GM23338 (cell line): ENCODE results near the gene PIGS. TPM values are rescaled to one million over a fixed set of nuclear protein-coding genes. Genes with fewer than 3 reads are reported as not detected.

Experiments used
- ATAC-seq: fragments of 200-7000 bp; cut with Tn5 transposase; 3 replicates; pipeline ENCODE4 v1.9.1; 2020
- DNase-seq: peaks from one replicate; pipeline ENCODE4 v3.0.0-alpha.2; 2015; ENCODE audit warnings: low spot score
- H2AFZ ChIP-seq: fragments of 200-600 bp; sonication (generic); 2 replicates; pipeline ENCODE4 v1.8.0; 2016; ENCODE audit warnings: antibody characterized with exemption, mild to moderate bottlenecking, moderate library complexity
- H3F3A ChIP-seq: fragments of 200-600 bp; sonication (generic); replicated peaks from 2 replicates; pipeline ENCODE4 v1.8.0; 2017; ENCODE audit warnings: antibody characterized with exemption, mixed run types, low read depth
- H3K27ac ChIP-seq: fragments of 200-600 bp; sonication (generic); 2 replicates; pipeline ENCODE4 v1.6.1; 2016; ENCODE audit warnings: low read depth
- H3K27me3 ChIP-seq: fragments of 200-600 bp; sonication (generic); 2 replicates; pipeline ENCODE4 v1.8.0; 2016; ENCODE audit warnings: mild to moderate bottlenecking, mixed run types, moderate library complexity; ENCODE audit not compliant: insufficient read depth
- H3K36me3 ChIP-seq: fragments of 200-600 bp; sonication (generic); 2 replicates; pipeline ENCODE4 v1.8.0; 2016; ENCODE audit warnings: mild to moderate bottlenecking; ENCODE audit not compliant: insufficient read depth
- H3K4me1 ChIP-seq: fragments of 200-600 bp; sonication (generic); 2 replicates; pipeline ENCODE4 v1.8.0; 2016; ENCODE audit warnings: mild to moderate bottlenecking, moderate library complexity; ENCODE audit not compliant: insufficient read depth
- H3K4me2 ChIP-seq: fragments of 200-600 bp; sonication (generic); 2 replicates; pipeline ENCODE4 v1.7.1; 2017; ENCODE audit warnings: mixed run types
- H3K4me3 ChIP-seq: fragments of 200-600 bp; sonication (generic); 2 replicates; pipeline ENCODE4 v1.6.1; 2016; ENCODE audit warnings: mixed run types
- H3K79me2 ChIP-seq: fragments of 200-600 bp; sonication (generic); replicated peaks from 2 replicates; pipeline ENCODE4 v1.8.0; 2017; ENCODE audit warnings: mild to moderate bottlenecking; ENCODE audit not compliant: insufficient read depth
- H3K9me2 ChIP-seq: fragments of 200-600 bp; sonication (generic); 2 replicates; pipeline ENCODE4 v1.8.0; 2017; ENCODE audit not compliant: insufficient read depth
- H4K20me1 ChIP-seq: fragments of 200-600 bp; sonication (generic); replicated peaks from 2 replicates; pipeline ENCODE4 v1.8.0; 2017; ENCODE audit warnings: mild to moderate bottlenecking; ENCODE audit not compliant: insufficient read depth
- H3K27ac Mint-ChIP-seq: 2 replicates; pipeline ENCODE4 v1.8.0; 2020; ENCODE audit warnings: inconsistent platforms, mild to moderate bottlenecking, moderate library complexity, mixed read lengths
- H3K27me3 Mint-ChIP-seq: 3 replicates; pipeline ENCODE4 v1.8.0; 2022; ENCODE audit warnings: low read depth, mild to moderate bottlenecking, moderate library complexity, mixed read lengths, inconsistent platforms; ENCODE audit not compliant: insufficient read depth, poor library complexity
- H3K36me3 Mint-ChIP-seq: 3 replicates; pipeline ENCODE4 v1.8.0; 2021; ENCODE audit warnings: low read depth, mild to moderate bottlenecking, inconsistent platforms, moderate library complexity, mixed read lengths
- H3K4me1 Mint-ChIP-seq: 3 replicates; pipeline ENCODE4 v1.8.0; 2020; ENCODE audit warnings: mild to moderate bottlenecking, inconsistent platforms, mixed read lengths
- H3K4me3 Mint-ChIP-seq: 3 replicates; pipeline ENCODE4 v1.8.0; 2021; ENCODE audit warnings: moderate library complexity, mild to moderate bottlenecking, inconsistent platforms, mixed read lengths
- H3K9me3 Mint-ChIP-seq: 3 replicates; pipeline ENCODE4 v1.8.0; 2020; ENCODE audit warnings: moderate library complexity, mild to moderate bottlenecking, inconsistent platforms, mixed read lengths
- CREB1 ChIP-seq: fragments of 250-450 bp; sonication (Bioruptor Pico); IDR thresholded peaks from 2 replicates; pipeline ENCODE4 v1.5.0; 2020; ENCODE audit warnings: low read depth, mild to moderate bottlenecking, moderate library complexity
- CTCF ChIP-seq, 2 experiments: fragments of 200-600 bp in 1 of 2; sonication (generic) in 1 of 2; conservative IDR thresholded peaks; 2 replicates each; pipeline versions ENCODE4 v1.5.1 to v1.6.1; 2016 to 2017; ENCODE audit warnings: antibody characterized with exemption in 2 of 2, low read depth in 2 of 2, mild to moderate bottlenecking in 2 of 2, moderate library complexity in 1 of 2
- ETS1 ChIP-seq: IDR thresholded peaks from 2 replicates; pipeline ENCODE4 v1.6.1; 2016; ENCODE audit warnings: antibody characterized with exemption
- POLR2AphosphoS5 ChIP-seq: IDR thresholded peaks from 2 replicates; pipeline ENCODE4 v1.6.1; 2016; ENCODE audit warnings: antibody characterized with exemption, low read depth
- REST ChIP-seq: IDR thresholded peaks from one replicate; pipeline ENCODE4 v1.6.1; 2018; ENCODE audit warnings: antibody characterized with exemption; ENCODE audit not compliant: unreplicated experiment
- STAT1 ChIP-seq: IDR thresholded peaks from one replicate; pipeline ENCODE4 v1.6.1; 2016; ENCODE audit warnings: antibody characterized with exemption; ENCODE audit not compliant: unreplicated experiment
- ZNF114 ChIP-seq: fragments of 250-450 bp; sonication (Bioruptor Pico); IDR thresholded peaks from 2 replicates; pipeline ENCODE4 v1.5.0; 2020; ENCODE audit warnings: mild to moderate bottlenecking, moderate library complexity
- ZNF331 ChIP-seq: fragments of 250-450 bp; sonication (Bioruptor Pico); IDR thresholded peaks from 2 replicates; pipeline ENCODE4 v1.5.0; 2020; ENCODE audit warnings: low read depth, mild to moderate bottlenecking, moderate library complexity
- ZNF462 ChIP-seq: fragments of 250-450 bp; sonication (Bioruptor Pico); IDR thresholded peaks from 2 replicates; pipeline ENCODE4 v1.5.0; 2020; ENCODE audit warnings: mild to moderate bottlenecking, moderate library complexity
- polyA plus RNA-seq: library from polyadenylated mRNA; unstranded; fragments of >200 nt; fragmentation: Nextera tagmentation; extraction: Ambion mirVana; gene quantifications from 2 replicates; pipeline ENCODE4 v1.2.1, GENCODE V29; 2016
- total RNA-seq: library from RNA; depleted of rRNA; stranded (reverse); fragments of >200 nt; shearing (Covaris generic); gene quantifications from 2 replicates; pipeline ENCODE4 v1.2.3, GENCODE V29; 2014

PIGS gene
- total and polyA plus RNA-seq, 2 experiments from 2014 or later: 16.4 to 53.2 TPM

- no peak for TF ChIP-seq ZNF462
These were observed 63.1 kb downstream of the PIGS start (continued) for GRCh38 chr17:28508211-28508724.

GRCh38 chr17:28507567-28508203 lies 63.6 kb downstream of the PIGS start:
- Histone ChIP-seq H3K4me1 (peaks cover 15% of the 10 kb centered on the region; the same call in 1 of the 2 replicates), H2AFZ (peak overlapping the region; percentile 99), H3K27ac (no peak overlapping the region), H3K4me2 (peak overlapping the region; percentile 60), H3K9me2 (no peaks in the 10 kb centered on the region), H4K20me1 (no peaks in the 10 kb centered on the region), H3K79me2 (no peaks in the 10 kb centered on the region), H3K4me3 (peak overlapping the region; percentile 32), H3K27me3 (0 out of 2 replicates have a peak, but pooled peaks cover 6% of the 10 kb centered on the region), H3F3A (no peaks in the 10 kb centered on the region), H3K36me3 (no peaks in the 10 kb centered on the region)
- H3K27ac Mint-ChIP-seq: no peak overlapping the region
- H3K9me3 Mint-ChIP-seq: no peaks in the 10 kb centered on the region
- H3K27me3 Mint-ChIP-seq: peaks cover 7% of the 10 kb centered on the region
- peaks cover 18% of the 10 kb centered on the region for H3K4me1 Mint-ChIP-seq
- peak; percentile 69 for DNase-seq
- no peak overlapping the region for H3K4me3 Mint-ChIP-seq
- peak; percentile 93 for ATAC-seq
- H3K36me3 Mint-ChIP-seq: no peaks in the 10 kb centered on the region
- TF ChIP-seq REST (no peak), CTCF (conservative IDR thresholded peaks at IDR 0.05; ENCODE audit: low read depth in 2 of 2) (no peak), ZNF114 (CRISPR knock-in tag) (no peak), ZNF331 (CRISPR knock-in tag) (no peak), STAT1 (no peak), POLR2AphosphoS5 (no peak), ETS1 (no peak), CREB1 (CRISPR knock-in tag) (no peak)
